GM12878 (cell line): ENCODE results near the gene MAPK1.

Experiments
- EP300 ChIP-seq, 2 experiments: fragments of 150-350 bp in 1 of 2; IDR thresholded peaks; 2 replicates each; pipeline ENCODE4 v1.6.1; 2011 to 2012; ENCODE audit warnings: low read depth in 2 of 2, low read length in 2 of 2, borderline replicate concordance in 1 of 2, improper control_type of control experiment in 1 of 2, inconsistent platforms in 1 of 2; ENCODE audit not compliant: control insufficient read depth in 1 of 2
- PML ChIP-seq: IDR thresholded peaks from 2 replicates; pipeline ENCODE4 v1.6.1; 2012; ENCODE audit warnings: low read length, inconsistent platforms
- POLR2A ChIP-seq: IDR thresholded peaks from 2 replicates; pipeline ENCODE4 v1.6.1; 2011; ENCODE audit warnings: low read depth, mild to moderate bottlenecking, low read length
- POLR2AphosphoS5 ChIP-seq: IDR thresholded peaks from 2 replicates; pipeline ENCODE4 v1.6.1; 2011; ENCODE audit warnings: mild to moderate bottlenecking, low read length, inconsistent platforms
- ZNF217 ChIP-seq: fragments of 450-650 bp; IDR thresholded peaks from 2 replicates; pipeline ENCODE4 v1.6.1; 2017; ENCODE audit warnings: antibody characterized with exemption, mild to moderate bottlenecking
- TF ChIP-seq, protein P1 (sequence below): IDR thresholded peaks from 2 replicates; pipeline ENCODE4 v1.6.1; 2012; ENCODE audit warnings: low read length, inconsistent platforms
- TF ChIP-seq, protein P2 (sequence below): IDR thresholded peaks from 2 replicates; pipeline ENCODE4 v1.6.1; 2011; ENCODE audit warnings: low read depth, low read length, improper control_type of control experiment, borderline replicate concordance
- TF ChIP-seq, protein P3 (sequence below): fragments of 450-650 bp; IDR thresholded peaks from 2 replicates; pipeline ENCODE4 v1.6.1; 2017; ENCODE audit warnings: low read depth, mild to moderate bottlenecking, moderate library complexity

DNA sequence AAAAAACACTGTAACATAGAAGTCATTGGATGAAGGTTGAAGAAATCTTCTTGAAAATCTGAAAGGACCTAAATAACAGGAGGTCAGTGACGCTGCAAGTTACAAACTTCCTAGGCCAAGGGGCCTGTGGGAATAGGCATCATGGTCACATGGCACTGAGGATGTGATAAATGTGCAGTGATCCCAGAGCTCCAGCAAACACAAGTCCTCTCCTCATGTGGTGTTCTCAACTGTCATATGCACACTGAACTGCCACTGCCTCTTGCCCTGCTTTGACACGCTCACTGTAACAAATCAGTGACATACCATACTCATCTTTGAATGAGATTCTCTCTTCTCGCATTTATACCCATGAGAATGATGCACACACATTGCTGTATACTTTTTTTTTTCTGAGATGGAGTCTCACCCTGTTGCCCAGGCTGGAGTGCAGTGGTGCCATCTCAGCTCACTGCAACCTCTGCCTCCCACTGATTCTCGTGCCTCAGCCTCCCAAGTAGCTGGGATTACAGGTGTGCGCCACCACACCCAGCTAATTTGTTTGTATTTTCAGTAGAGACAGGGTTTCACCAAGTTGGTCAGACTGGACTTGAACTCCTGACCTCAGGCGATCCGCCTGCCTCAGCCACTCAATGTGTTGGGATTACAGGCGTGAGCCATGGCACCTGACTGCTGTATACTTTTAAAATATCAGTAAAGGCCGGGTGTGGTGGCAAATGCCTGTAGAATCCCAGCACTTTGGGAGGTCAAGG, 66.7 kb downstream of the MAPK1 start:
- TF ChIP-seq, protein P1, sequence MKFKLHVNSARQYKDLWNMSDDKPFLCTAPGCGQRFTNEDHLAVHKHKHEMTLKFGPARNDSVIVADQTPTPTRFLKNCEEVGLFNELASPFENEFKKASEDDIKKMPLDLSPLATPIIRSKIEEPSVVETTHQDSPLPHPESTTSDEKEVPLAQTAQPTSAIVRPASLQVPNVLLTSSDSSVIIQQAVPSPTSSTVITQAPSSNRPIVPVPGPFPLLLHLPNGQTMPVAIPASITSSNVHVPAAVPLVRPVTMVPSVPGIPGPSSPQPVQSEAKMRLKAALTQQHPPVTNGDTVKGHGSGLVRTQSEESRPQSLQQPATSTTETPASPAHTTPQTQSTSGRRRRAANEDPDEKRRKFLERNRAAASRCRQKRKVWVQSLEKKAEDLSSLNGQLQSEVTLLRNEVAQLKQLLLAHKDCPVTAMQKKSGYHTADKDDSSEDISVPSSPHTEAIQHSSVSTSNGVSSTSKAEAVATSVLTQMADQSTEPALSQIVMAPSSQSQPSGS: no peak
- no peak for TF ChIP-seq EP300 (IDR thresholded peaks at IDR 0.05; ENCODE audit: borderline replicate concordance in 1 of 2, control insufficient read depth in 1 of 2, low read depth in 2 of 2, low read length in 2 of 2)
- TF ChIP-seq, protein P2, sequence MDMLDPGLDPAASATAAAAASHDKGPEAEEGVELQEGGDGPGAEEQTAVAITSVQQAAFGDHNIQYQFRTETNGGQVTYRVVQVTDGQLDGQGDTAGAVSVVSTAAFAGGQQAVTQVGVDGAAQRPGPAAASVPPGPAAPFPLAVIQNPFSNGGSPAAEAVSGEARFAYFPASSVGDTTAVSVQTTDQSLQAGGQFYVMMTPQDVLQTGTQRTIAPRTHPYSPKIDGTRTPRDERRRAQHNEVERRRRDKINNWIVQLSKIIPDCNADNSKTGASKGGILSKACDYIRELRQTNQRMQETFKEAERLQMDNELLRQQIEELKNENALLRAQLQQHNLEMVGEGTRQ: no peak
- TF ChIP-seq POLR2A: no peak
- no peak for TF ChIP-seq PML
- TF ChIP-seq ZNF217: no peak
- no peak for TF ChIP-seq POLR2AphosphoS5
- TF ChIP-seq, protein P3, sequence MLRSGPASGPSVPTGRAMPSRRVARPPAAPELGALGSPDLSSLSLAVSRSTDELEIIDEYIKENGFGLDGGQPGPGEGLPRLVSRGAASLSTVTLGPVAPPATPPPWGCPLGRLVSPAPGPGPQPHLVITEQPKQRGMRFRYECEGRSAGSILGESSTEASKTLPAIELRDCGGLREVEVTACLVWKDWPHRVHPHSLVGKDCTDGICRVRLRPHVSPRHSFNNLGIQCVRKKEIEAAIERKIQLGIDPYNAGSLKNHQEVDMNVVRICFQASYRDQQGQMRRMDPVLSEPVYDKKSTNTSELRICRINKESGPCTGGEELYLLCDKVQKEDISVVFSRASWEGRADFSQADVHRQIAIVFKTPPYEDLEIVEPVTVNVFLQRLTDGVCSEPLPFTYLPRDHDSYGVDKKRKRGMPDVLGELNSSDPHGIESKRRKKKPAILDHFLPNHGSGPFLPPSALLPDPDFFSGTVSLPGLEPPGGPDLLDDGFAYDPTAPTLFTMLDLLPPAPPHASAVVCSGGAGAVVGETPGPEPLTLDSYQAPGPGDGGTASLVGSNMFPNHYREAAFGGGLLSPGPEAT: no peak
